ENCODE measurements around the gene ADGRG2. TPM values are rescaled to one million over a fixed set of nuclear protein-coding genes. Genes with fewer than 3 reads are reported as not detected.

The ADGRG2 gene
- total RNA-seq, 1 experiment from 2014 or later = 8.2 TPM

GRCh38 chrX:19075754-19076153, 46.5 kb downstream of the ADGRG2 start (continued):
- TF ChIP-seq MLX (CRISPR knock-in tag; IDR thresholded peaks at IDR 0.05) (no peak), ZNF423 (CRISPR knock-in tag; IDR thresholded peaks at IDR 0.05) (no peak), ATF2 (CRISPR knock-in tag; IDR thresholded peaks at IDR 0.05; ENCODE audit: borderline replicate concordance, low read depth) (no peak), TCF7 (CRISPR knock-in tag; IDR thresholded peaks at IDR 0.05; ENCODE audit: low read depth) (no peak), ZNF281 (CRISPR knock-in tag; IDR thresholded peaks at IDR 0.05) (no peak), JAZF1 (CRISPR knock-in tag; IDR thresholded peaks at IDR 0.05) (no peak), AFF4 (CRISPR knock-in tag; IDR thresholded peaks at IDR 0.05; ENCODE audit: borderline replicate concordance) (no peak), KAT7 (CRISPR knock-in tag; IDR thresholded peaks at IDR 0.05; ENCODE audit: borderline replicate concordance) (no peak), TEAD1 (CRISPR knock-in tag; IDR thresholded peaks at IDR 0.05) (no peak), PREB (CRISPR knock-in tag; IDR thresholded peaks at IDR 0.05; ENCODE audit: borderline replicate concordance) (no peak)

GRCh38 chrX:19072372-19072771, 49.9 kb downstream of the ADGRG2 start:
- ChIA-PET CTCF (no interaction called here), POLR2A (no interaction called here)
- TF ChIP-seq SP1 (CRISPR knock-in tag; conservative IDR thresholded peaks at IDR 0.05) (no peak), ZNF263 (CRISPR knock-in tag; IDR thresholded peaks at IDR 0.05; ENCODE audit: low read depth) (no peak), NFATC4 (CRISPR knock-in tag; IDR thresholded peaks at IDR 0.05) (no peak)
- Mint-ChIP-seq H3K36me3 (0 out of 2 replicates have a peak, but pooled peaks cover 3% of the 10 kb centered on the region), H3K27me3 (ENCODE audit: low read depth) (no peaks in the 10 kb centered on the region), H3K27ac (no peak overlapping the region), H3K9me3 (no peaks in the 10 kb centered on the region), H3K4me3 (no peak overlapping the region), H3K4me1 (peaks cover 8% of the 10 kb centered on the region)
- no peak for DNase-seq (ENCODE audit: low spot score)
- ATAC-seq = no peak

GRCh38 chrX:19070555-19070994, 51.7 kb downstream of the ADGRG2 start:
- H3K27me3 Mint-ChIP-seq (ENCODE audit: low read depth) = no peaks in the 10 kb centered on the region
- ChIA-PET CTCF (no interaction called here), POLR2A (no interaction called here)
- no peak overlapping the region for H3K27ac Mint-ChIP-seq
- H3K4me1 Mint-ChIP-seq = peaks cover 17% of the 10 kb centered on the region
- DNase-seq (ENCODE audit: low spot score) (no peak), ATAC-seq (no peak)
- H3K36me3 Mint-ChIP-seq = 0 out of 2 replicates have a peak, but pooled peaks cover 3% of the 10 kb centered on the region
- H3K9me3 Mint-ChIP-seq = no peaks in the 10 kb centered on the region
- no peak overlapping the region for H3K4me3 Mint-ChIP-seq
- TF ChIP-seq ZNF281 (CRISPR knock-in tag; IDR thresholded peaks at IDR 0.05) (no peak), NFYB (CRISPR knock-in tag; conservative IDR thresholded peaks at IDR 0.05; ENCODE audit: low read depth) (no peak), SMAD4 (CRISPR knock-in tag; IDR thresholded peaks at IDR 0.05) (no peak), ATF3 (CRISPR knock-in tag; conservative IDR thresholded peaks at IDR 0.05) (no peak), ZNF121 (CRISPR knock-in tag; IDR thresholded peaks at IDR 0.05) (no peak), ZNF425 (CRISPR knock-in tag; conservative IDR thresholded peaks at IDR 0.05) (no peak)

Measured in WTC11 (cell line).